GM21786 (cell line): ENCODE results near the gene SALL2.
A peak's percentile ranks its signal among the peaks of the same experiment; 100 is the strongest.
"Not testable (repeated sequence)": the region's sequence is repeated elsewhere in the genome, so short reads cannot be mapped to it uniquely, and the experiment has no call there.

Experiments used
- ATAC-seq: cut with Tn5 transposase; IDR thresholded peaks from one replicate; pipeline ENCODE4 v1.9.1; 2021; ENCODE audit not compliant: unreplicated experiment

Gene SALL2

GRCh38 chr14:21525962-21526671, at the start of gene SALL2:
Gene SALL2 (minus strand): TSS chr14:21526346. CDS start chr14:21526127, 219 bp downstream.
- ATAC-seq, result peak; percentile 61

GRCh38 chr14:21575661-21576060, 49.5 kb upstream of the SALL2 start:
- ATAC-seq, result no peak

GRCh38 chr14:21572604-21573003, 46.5 kb upstream of the SALL2 start:
- no peak for ATAC-seq

- ATAC-seq, result no peak
Observed at GRCh38 chr14:21558703-21559170, 32.6 kb upstream of the SALL2 start.

- peak; percentile 55 for ATAC-seq
Observed at GRCh38 chr14:21557084-21557901, 31.1 kb upstream of the SALL2 start.

GRCh38 chr14:21556378-21557083, 30.4 kb upstream of the SALL2 start:
- no peak for ATAC-seq

GRCh38 chr14:21553266-21553665, 27.1 kb upstream of the SALL2 start:
- ATAC-seq, result no peak

- not testable (repeated sequence) for ATAC-seq
Observed at GRCh38 chr14:21544588-21544987, 18.4 kb upstream of the SALL2 start.

- ATAC-seq, result no peak
Observed at GRCh38 chr14:21543963-21544362, 17.8 kb upstream of the SALL2 start.

- no peak for ATAC-seq
Observed at GRCh38 chr14:21543521-21543960, 17.4 kb upstream of the SALL2 start.

- no peak for ATAC-seq
Observed at GRCh38 chr14:21541413-21542074, 15.4 kb upstream of the SALL2 start.

- ATAC-seq, result no peak
Observed at GRCh38 chr14:21539189-21539940, 13.2 kb upstream of the SALL2 start.

GRCh38 chr14:21537090-21537424, 10.9 kb upstream of the SALL2 start:
- no peak for ATAC-seq

- ATAC-seq, result no peak
Observed at GRCh38 chr14:21536418-21537089, 10.4 kb upstream of the SALL2 start.

GRCh38 chr14:21535545-21536417, 9.6 kb upstream of the SALL2 start:
- ATAC-seq, result no peak

- no peak for ATAC-seq
Observed at GRCh38 chr14:21534576-21534975, 8.4 kb upstream of the SALL2 start.

- ATAC-seq, result no peak
Observed at GRCh38 chr14:21533294-21533693, 7.1 kb upstream of the SALL2 start.

GRCh38 chr14:21529515-21529914, 3.4 kb upstream of the SALL2 start:
- no peak for ATAC-seq
